CD14-positive monocyte (primary cell): ENCODE data around the gene KIAA0040. TPM values are rescaled to one million over a fixed set of nuclear protein-coding genes. Genes with fewer than 3 reads are reported as not detected.

Source experiments
- DNase-seq, 3 donors: peaks; one replicate each; pipeline ENCODE4 v3.0.0-alpha.2; 2011 to 2022
- H2AFZ ChIP-seq: 2 replicates; pipeline ENCODE4 v1.6.0; 2012; ENCODE audit warnings: mild to moderate bottlenecking, low read depth, low read length, inconsistent platforms; ENCODE audit not compliant: insufficient read depth, poor library complexity, severe bottlenecking
- H3K27ac ChIP-seq, 2 donors: 1 replicate in 1 of 2; 2 replicates in 1 of 2; pipeline ENCODE4 v1.5.1; 2012 to 2013; ENCODE audit warnings: low read length in 2 of 2, control low read depth in 1 of 2, inconsistent platforms in 1 of 2, low read depth in 1 of 2, mild to moderate bottlenecking in 1 of 2
- H3K27me3 ChIP-seq, 2 donors: one replicate each; pipeline versions ENCODE4 v1.6.0 to v1.6.1; 2011 to 2013; ENCODE audit warnings: low read length in 2 of 2; ENCODE audit not compliant: control insufficient read depth in 2 of 2, insufficient read depth in 2 of 2
- H3K36me3 ChIP-seq, 2 donors: replicated peaks in 1 of 2; 1 replicate in 1 of 2; 2 replicates in 1 of 2; pipeline versions ENCODE4 v1.5.1 to v1.6.1; 2012 to 2013; ENCODE audit warnings: low read length in 2 of 2, control low read depth in 1 of 2, inconsistent platforms in 1 of 2, mild to moderate bottlenecking in 1 of 2; ENCODE audit not compliant: insufficient read depth in 2 of 2, control insufficient read depth in 1 of 2
- H3K4me1 ChIP-seq, 2 donors: 1 replicate in 1 of 2; 2 replicates in 1 of 2; pipeline versions ENCODE4 v1.5.1 to v1.6.1; 2012 to 2013; ENCODE audit warnings: low read length in 2 of 2, control low read depth in 1 of 2, inconsistent platforms in 1 of 2, mild to moderate bottlenecking in 1 of 2, moderate library complexity in 1 of 2; ENCODE audit not compliant: insufficient read depth in 2 of 2, control insufficient read depth in 1 of 2
- H3K4me2 ChIP-seq: replicated peaks from 2 replicates; pipeline ENCODE3; 2012; ENCODE audit warnings: low read length, moderate library complexity, mild to moderate bottlenecking; ENCODE audit not compliant: poor library complexity, severe bottlenecking; ENCODE audit errors: extremely low read depth
- H3K4me3 ChIP-seq, 3 experiments: fragments of 200-600 bp in 1 of 3; sonication (generic) in 1 of 3; replicated peaks in 1 of 3; 1 replicate in 2 of 3; 2 replicates in 1 of 3; pipeline ENCODE4 v1.5.1; 2011 to 2013; ENCODE audit warnings: low read length in 3 of 3, mild to moderate bottlenecking in 3 of 3, control low read depth in 2 of 3, low read depth in 2 of 3, inconsistent platforms in 1 of 3, moderate library complexity in 1 of 3
- H3K79me2 ChIP-seq: 2 replicates; pipeline ENCODE4 v1.6.0; 2012; ENCODE audit warnings: mild to moderate bottlenecking, control low read depth, inconsistent platforms, low read length, moderate library complexity; ENCODE audit not compliant: insufficient read depth
- H3K9ac ChIP-seq: 2 replicates; pipeline ENCODE4 v1.6.0; 2017; ENCODE audit warnings: low read length, mild to moderate bottlenecking; ENCODE audit not compliant: insufficient read depth, poor library complexity, severe bottlenecking
- H3K9me3 ChIP-seq, 2 donors: replicated peaks in 1 of 2; 1 replicate in 1 of 2; 2 replicates in 1 of 2; pipeline versions ENCODE4 v1.5.1 to v1.6.1; 2012 to 2013; ENCODE audit warnings: low read length in 2 of 2, control low read depth in 1 of 2; ENCODE audit not compliant: control insufficient read depth in 1 of 2, insufficient read depth in 1 of 2
- H4K20me1 ChIP-seq: 2 replicates; pipeline ENCODE4 v1.6.0; 2012; ENCODE audit warnings: mild to moderate bottlenecking, low read length, control low read depth, moderate library complexity; ENCODE audit not compliant: insufficient read depth
- H3K27ac Mint-ChIP-seq, 7 donors: one replicate each; pipeline ENCODE4 v1.8.0; 2020; ENCODE audit warnings: mild to moderate bottlenecking in 7 of 7, mixed read lengths in 7 of 7, moderate library complexity in 6 of 7, inconsistent platforms in 2 of 7
- H3K27me3 Mint-ChIP-seq, 3 donors: one replicate each; pipeline ENCODE4 v1.8.0; 2021 to 2022; ENCODE audit warnings: low read depth in 3 of 3, mild to moderate bottlenecking in 3 of 3, mixed read lengths in 3 of 3, moderate library complexity in 3 of 3, inconsistent platforms in 1 of 3
- H3K36me3 Mint-ChIP-seq, 2 donors: one replicate each; pipeline ENCODE4 v1.8.0; 2020; ENCODE audit warnings: mixed read lengths in 2 of 2, inconsistent platforms in 1 of 2, mild to moderate bottlenecking in 1 of 2
- H3K4me1 Mint-ChIP-seq: one replicate; pipeline ENCODE4 v1.8.0; 2020; ENCODE audit warnings: mild to moderate bottlenecking, mixed read lengths
- H3K4me3 Mint-ChIP-seq, 2 donors: one replicate each; pipeline ENCODE4 v1.8.0; 2020; ENCODE audit warnings: mild to moderate bottlenecking in 2 of 2, mixed read lengths in 2 of 2, moderate library complexity in 1 of 2
- H3K9me3 Mint-ChIP-seq, 7 donors: one replicate each; pipeline ENCODE4 v1.8.0; 2020 to 2022; ENCODE audit warnings: mixed read lengths in 7 of 7, mild to moderate bottlenecking in 6 of 7, moderate library complexity in 6 of 7, inconsistent platforms in 2 of 7
- CTCF ChIP-seq: fragments of 200-600 bp; IDR thresholded peaks from one replicate; pipeline ENCODE4 v1.8.0; 2022; ENCODE audit warnings: antibody characterized with exemption, mild to moderate bottlenecking
- WGBS: methylation state at CpG from one replicate; pipeline ENCODE4 v1.1.5; 2013; ENCODE audit warnings: missing lambda C conversion rate; ENCODE audit not compliant: insufficient coverage; 5-methylcytosine and 5-hydroxymethylcytosine counted together
- intact Hi-C, 2 donors: fragments of 100-400 bp; cut with micrococcal nuclease; formaldehyde crosslinking; loops; one replicate each; pipeline versions ENCODE4 v1.15.0 to v1.15.1; 2023
- polyA plus RNA-seq, 3 donors: library from polyadenylated mRNA; depleted of rRNA in 1 of 3; unstranded in 2 of 3; stranded (reverse) in 1 of 3; fragments of 300-500 nt in 2 of 3; fragments of >200 nt in 1 of 3; fragmentation: Illumina TruSeq in 2 of 3; gene quantifications; 1 replicate in 2 of 3; 2 replicates in 1 of 3; pipeline ENCODE4 v1.2.3, GENCODE V29; 2012 to 2021

Gene KIAA0040
- polyA plus RNA-seq, 3 donors: 24.0 to 35.4 (median 25.9) TPM

GRCh38 chr1:175211656-175212055 lies 19.1 kb upstream of the KIAA0040 start:
- Mint-ChIP-seq H3K27me3 (peaks cover 0 to 1% (median 0%) of the 10 kb centered on the region in 3 donors), H3K4me3 (no peak overlapping the region), H3K27ac (no peak overlapping the region), H3K36me3 (no peaks in the 10 kb centered on the region), H3K4me1 (peaks cover 19% of the 10 kb centered on the region), H3K9me3 (peaks cover 0 to 3% (median 0%) of the 10 kb centered on the region in 7 donors)
- H3K4me3 ChIP-seq: no peak overlapping the region
- no peaks in the 10 kb centered on the region for H3K79me2 ChIP-seq
- H3K9me3 ChIP-seq: no peaks in the 10 kb centered on the region
- intact Hi-C loops: no loop called here
- no peaks in the 10 kb centered on the region for H4K20me1 ChIP-seq
- H3K27ac ChIP-seq: no peak overlapping the region
- H3K27me3 ChIP-seq: no peaks in the 10 kb centered on the region
- WGBS: no CpG with 5 or more reads among the region's 1 CpG
- no peaks in the 10 kb centered on the region for H3K36me3 ChIP-seq
- H3K4me1 ChIP-seq: peaks cover 12 to 14% of the 10 kb centered on the region in 2 donors
- no peak overlapping the region for H2AFZ ChIP-seq
- no peak overlapping the region for H3K4me2 ChIP-seq
- no peak for TF ChIP-seq CTCF
- H3K9ac ChIP-seq: no peak overlapping the region
- no peak for DNase-seq

GRCh38 chr1:175210744-175211143 lies 18.2 kb upstream of the KIAA0040 start:
- Mint-ChIP-seq H3K27ac (no peak overlapping the region), H3K9me3 (peaks cover 0 to 3% (median 0%) of the 10 kb centered on the region in 7 donors), H3K36me3 (no peaks in the 10 kb centered on the region), H3K27me3 (peaks cover 0 to under 1% (median 0%) of the 10 kb centered on the region in 3 donors), H3K4me3 (no peak overlapping the region), H3K4me1 (peaks cover 21% of the 10 kb centered on the region)
- Histone ChIP-seq H4K20me1 (no peaks in the 10 kb centered on the region), H3K9me3 (no peaks in the 10 kb centered on the region), H3K4me1 (peaks cover 12 to 14% of the 10 kb centered on the region in 2 donors), H3K27ac (no peak overlapping the region), H3K36me3 (no peaks in the 10 kb centered on the region), H3K79me2 (no peaks in the 10 kb centered on the region), H3K9ac (no peak overlapping the region), H3K4me2 (no peak overlapping the region), H3K27me3 (no peaks in the 10 kb centered on the region), H3K4me3 (no peak overlapping the region), H2AFZ (no peak overlapping the region)
- intact Hi-C loops: no loop called here
- TF ChIP-seq CTCF: no peak
- DNase-seq: no peak
- WGBS: no CpG with 5 or more reads among the region's 4 CpGs
